ENCODE data around the gene NDUFB5.
"Not testable (repeated sequence)": the region's sequence is repeated elsewhere in the genome, so short reads cannot be mapped to it uniquely, and the experiment has no call there.

NDUFB5 gene

DNA sequence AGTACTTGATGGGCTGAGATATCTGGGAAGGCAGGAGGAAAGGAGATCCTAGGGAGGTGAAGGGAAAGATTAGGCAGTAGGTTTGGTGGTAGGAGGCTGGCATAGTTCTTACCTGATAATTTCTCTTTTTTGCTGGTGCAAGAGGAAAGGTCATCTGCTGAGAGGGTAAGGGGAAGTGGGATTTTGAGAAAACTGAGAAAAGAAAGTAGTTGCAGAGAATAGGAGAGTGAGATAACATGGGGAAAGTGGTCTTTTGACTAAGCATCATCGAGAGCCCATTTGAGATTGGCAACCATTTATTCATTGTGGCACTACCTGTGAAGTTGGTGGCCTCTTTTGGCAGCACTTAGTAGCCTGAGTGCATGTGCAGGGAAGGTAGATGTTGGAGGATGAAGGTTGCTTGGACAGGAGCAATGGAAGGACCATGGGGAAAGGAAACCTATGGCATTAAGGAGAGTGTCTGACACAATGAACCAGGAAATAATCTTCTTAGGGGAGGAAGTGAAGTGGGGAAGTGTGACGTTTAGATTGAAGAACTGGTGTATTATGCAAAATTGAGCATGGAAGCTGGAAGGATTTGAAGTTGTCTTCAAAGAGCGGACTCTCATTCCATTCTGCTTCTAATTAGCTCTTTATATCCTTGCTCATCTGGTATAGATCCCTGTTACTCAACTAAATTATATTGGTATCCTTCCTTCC is 26.3 kb downstream of the NDUFB5 start:
- no peak for DNase-seq (ENCODE audit: low read depth)

DNA sequence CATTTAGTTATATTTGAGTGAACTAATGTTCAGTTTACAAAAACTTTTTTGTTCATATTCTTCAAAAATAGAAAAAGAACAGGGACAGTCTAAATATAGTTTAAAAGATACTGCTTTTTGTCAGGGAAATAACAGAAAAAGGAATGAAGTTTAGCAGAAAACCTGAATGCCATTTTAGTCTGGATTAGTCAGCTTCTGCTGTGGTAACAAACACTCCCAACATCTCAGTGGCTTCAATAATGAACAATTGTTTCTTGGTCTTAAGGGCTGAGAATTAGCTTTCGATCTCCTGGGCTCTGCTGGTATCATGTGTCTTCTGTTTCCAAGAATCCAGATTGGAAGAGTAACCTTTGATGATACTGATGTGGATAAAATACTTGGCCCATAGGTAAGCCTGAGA is 35.9 kb downstream of the NDUFB5 start:
- no peak for DNase-seq (ENCODE audit: low read depth)

DNA sequence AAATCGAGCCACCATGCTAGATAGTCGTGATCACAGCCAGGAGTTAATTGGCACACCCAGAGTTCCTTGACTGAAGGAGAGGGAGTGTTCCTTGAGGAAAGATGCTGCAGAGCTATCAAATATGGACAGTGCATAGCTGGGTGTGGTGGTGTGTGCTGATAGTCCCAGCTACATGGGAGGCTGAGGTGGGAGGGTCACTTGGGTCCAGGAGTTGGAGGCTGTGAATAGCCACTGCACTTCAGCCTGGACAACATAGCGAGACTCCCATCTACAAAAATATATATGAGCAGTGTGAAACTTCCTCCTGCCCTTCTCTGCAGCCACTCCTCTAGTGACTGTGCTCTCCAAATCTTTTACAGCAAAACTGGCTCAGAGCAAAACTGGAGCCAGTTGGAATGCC is 38.3 kb downstream of the NDUFB5 start:
- no peak for DNase-seq (ENCODE audit: low read depth)

DNA sequence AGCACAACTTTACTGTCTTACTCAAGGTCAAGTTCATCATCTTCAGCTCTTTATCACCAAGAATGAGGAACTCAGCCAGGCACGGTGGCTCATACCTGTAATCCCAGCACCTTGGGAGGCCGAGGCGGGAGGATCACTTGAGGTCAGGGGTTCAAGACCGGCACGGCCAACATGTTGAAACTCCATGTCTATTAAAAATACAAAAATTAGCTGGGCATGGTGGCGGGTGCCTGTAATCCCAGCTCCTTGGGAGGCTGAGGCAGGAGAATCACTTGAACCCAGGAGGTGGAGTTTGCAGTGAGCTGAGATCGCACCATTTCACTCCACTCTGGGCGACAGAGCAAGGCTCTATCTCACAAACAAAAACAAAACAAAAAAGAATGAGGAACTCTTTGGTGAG is 39.2 kb downstream of the NDUFB5 start:
- not testable (repeated sequence) for DNase-seq (ENCODE audit: low read depth)

DNA sequence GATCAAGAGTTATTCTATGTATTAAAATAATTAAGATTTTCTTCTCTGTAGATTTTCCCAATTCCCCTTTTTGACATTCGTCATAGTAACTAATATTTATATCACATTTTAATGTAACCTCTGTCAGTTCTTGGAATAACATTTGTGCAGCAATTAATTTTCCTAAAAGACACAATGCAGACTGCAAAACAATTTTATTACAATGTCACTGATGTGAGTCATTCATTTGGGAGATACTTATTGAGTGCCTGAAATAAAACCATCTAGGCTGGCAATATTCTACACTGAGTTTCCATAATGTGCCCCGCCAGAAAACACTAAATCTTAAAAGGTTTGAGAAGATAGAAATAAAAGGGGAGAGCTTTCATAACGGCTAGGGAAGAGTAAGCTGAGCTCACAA is 41.6 kb downstream of the NDUFB5 start:
- no peak for DNase-seq (ENCODE audit: low read depth)

DNA sequence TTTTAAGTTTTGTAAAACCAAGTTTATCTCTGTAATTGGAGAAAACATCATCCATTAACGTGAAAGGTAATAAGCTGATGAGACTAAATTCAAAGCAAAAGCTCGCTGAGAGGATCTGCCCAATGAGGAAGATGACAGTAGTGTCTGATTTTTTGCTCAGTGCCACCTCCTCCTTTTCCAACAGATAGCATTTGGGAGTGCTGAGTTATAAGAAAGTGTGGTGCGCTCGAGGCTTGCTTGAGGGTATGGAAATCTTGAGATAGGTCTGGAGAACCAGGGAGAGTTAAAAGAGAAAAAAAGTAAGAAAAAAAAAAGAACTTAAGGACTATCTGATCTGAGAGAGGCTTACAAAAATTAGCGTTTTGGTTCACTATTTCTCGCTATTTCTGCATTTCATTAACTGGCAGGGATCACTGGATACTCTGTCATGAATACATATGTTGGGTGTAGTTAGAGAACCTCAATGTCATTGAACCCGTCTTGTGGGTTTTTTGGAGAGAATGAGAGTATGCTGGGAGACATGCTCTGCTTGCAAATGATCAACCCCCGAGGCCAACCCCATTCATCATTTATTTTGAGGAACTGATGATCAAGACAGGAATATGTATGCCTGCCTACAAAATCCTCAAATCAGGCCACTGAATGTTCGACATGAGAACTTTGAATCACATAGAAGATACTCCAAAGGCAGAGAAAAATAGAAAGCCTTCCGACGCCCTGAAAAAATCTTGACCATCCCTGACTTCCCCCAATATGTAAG is 47.3 kb downstream of the NDUFB5 start:
- DNase-seq (ENCODE audit: low read depth), result no peak

DNA sequence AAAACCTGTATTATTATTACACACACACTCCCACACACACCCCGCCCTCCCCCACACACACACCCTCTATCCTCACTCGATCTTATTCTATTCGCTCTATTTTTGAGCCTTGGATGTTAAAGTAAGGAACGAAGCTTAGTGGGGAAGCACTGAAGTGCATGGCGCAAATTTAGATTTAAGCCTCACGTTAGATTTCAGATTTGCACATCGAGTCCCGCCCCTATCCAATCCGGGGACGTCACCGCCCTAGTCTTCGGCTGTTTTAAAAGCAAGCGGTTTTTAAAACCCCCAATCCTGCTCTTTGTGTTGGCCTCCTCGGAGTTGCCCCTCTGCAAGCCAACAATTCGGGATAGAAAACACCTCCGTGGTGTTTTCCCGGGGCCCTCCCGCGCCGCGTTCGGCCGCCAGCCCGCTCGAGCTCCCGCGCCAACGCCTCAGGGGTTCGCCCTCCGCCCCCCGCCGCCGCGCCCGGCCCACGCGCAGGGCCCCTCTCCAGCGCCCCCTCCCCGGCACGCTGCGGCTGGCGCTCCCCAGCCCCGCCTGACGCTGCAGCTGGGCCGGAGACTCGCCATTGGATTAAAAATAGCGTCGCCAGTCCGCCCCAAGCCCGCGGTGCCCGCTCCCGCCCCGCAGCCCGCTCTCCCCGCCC is 48.0 kb downstream of the NDUFB5 start, which contains the start of gene USP13:
TSS of gene USP13 (plus strand) at position 594 of the 649 bp plus-strand sequence. CDS start 186 bp downstream, outside the sequence.
- peak; percentile 55 for DNase-seq (ENCODE audit: low read depth)

DNA sequence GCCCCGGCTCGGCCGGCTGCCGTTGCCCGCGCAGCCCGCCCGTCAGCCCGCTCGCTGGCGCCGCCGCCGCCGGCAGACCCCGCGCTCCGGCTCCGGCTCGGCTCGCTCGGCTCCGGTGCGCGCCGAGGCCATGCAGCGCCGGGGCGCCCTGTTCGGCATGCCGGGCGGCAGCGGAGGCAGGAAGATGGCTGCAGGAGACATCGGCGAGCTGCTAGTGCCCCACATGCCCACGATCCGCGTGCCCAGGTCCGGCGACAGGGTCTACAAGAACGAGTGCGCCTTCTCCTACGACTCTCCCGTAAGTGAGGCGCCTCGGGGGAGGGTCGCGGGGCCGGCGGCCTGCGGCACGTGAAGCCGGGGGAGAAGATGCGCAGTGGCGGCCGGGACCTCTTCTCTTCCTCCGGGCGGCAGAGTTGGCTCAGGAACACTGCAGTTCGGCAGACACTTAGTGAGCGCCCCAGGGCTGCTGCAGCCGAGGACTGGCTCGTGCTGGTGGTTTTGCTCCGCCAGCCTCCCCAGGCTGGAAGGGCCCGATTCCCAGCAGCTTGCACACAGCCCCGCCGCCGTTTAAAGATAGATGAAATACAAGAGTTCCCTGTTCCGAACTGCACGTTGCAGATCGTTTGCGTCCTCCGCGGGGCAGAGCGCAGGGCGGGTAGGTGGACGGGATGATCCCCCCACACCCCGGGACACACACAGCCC is 48.7 kb downstream of the NDUFB5 start:
- peak; percentile 24 for DNase-seq (ENCODE audit: low read depth)

DNA sequence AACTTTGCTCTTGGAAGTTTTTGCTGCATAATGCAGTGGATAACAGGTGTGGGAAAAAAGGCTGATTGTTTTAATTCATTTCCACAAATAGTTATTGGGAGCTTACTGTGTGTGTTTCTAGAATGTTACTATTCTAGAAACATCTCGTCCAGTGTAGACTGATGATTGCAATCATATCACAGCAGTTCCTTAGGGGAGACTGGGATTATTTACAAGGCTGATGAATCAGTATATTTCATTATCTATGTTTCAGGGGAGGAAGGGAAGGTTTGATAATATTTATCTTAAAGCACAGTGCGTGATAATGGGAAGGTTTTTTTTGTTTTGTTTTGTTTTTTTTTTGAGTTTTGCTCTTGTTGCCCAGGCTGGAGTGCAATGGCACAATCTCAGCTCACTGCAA is 50.6 kb downstream of the NDUFB5 start:
- DNase-seq (ENCODE audit: low read depth), result no peak

DNA sequence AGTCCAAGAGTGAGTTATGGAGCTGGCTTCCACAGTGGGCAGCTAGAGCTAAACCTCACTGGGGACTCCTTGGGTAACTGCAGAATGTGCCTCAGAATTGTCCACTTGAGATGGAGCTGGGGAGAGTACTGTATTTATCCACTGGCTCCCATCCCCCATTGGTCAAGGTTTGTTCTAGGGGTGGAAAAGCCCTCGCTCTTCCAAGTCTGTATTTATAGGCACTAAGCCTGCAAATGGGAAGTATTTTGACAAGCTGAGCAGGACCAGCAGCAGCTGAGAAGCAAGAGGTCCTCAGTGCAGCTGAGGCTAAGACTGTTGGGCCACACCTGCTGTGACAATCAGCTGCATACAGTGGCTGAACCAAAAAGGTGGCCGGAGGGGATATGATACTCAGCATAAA is 54.0 kb downstream of the NDUFB5 start:
- no peak for DNase-seq (ENCODE audit: low read depth)

DNA sequence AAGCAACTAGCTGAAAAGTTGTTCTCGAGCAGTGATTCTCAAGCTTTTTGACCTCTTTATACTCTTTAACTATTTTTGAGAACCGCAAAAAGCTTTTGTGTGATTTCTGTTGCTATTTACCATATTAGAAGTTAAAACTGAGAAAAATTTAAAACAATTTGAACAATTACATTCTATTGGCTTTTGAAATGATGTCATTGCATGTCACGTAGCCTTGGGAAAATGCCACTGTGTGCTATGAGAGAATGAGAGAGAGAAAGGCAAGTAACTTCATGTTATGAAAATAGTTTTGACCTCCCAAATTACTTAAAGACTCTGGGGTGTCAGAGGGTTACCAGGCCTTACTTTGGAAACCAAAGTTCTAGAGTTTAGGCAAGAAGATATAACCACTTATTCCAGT is 56.3 kb downstream of the NDUFB5 start:
- DNase-seq (ENCODE audit: low read depth), result no peak

DNA sequence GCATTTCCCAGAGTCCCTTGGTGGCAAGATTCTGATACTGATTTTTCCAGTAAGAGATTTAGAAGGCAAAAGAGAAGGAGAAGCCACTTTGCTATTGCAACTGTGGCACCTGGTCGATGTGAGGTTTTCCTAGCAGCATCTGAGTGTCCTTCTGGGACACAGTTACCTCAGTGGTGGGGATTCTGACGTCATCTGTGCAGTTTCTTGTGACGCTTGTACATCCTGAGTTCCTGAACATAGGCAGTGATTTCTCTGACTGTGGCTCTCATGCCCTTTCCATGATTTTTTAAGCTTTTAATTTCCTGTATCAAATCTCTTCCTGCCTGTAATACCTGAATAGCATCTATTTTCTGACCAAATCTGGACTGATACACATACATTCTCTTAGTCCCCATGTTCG is 57.2 kb downstream of the NDUFB5 start:
- no peak for DNase-seq (ENCODE audit: low read depth)

DNA sequence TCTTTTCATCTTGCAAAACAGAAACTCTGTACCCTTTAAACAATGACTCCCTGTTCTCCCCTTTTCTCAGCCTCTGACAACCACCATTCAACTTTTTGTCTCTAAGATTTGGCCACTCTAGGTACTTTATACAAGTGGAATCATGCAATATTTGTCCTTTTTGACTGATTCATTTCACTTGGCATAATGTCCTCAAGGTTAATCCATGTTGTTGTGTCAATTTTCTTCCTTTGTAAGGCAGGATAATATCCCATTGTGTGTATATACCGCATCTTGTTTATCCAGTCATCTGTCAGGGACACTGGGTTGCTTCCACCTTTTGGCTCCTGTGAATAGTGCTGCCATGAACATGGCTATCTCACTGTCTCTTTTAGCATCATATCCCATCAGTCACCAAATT is 58.5 kb downstream of the NDUFB5 start:
- no peak for DNase-seq (ENCODE audit: low read depth)

DNA sequence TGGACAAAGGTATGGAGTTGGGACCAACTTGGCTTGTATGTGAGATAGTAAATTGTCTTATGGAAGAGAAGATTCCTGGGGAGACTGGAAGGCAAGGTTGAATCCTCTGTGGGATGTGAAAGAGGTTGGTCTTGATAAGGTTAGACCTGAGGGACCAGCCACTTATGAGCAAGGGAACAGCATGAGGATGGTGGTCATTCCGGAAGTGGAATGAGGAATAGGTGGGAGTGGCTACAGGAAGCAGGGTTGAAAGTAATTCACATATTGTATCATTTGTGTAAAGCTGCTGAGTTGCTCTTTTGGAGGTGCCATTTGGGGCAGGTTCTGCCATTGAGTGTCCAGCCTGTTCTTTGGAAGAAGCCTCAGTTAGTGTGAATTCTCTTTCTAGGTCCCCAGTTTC is 61.4 kb downstream of the NDUFB5 start:
- no peak for DNase-seq (ENCODE audit: low read depth)

DNA sequence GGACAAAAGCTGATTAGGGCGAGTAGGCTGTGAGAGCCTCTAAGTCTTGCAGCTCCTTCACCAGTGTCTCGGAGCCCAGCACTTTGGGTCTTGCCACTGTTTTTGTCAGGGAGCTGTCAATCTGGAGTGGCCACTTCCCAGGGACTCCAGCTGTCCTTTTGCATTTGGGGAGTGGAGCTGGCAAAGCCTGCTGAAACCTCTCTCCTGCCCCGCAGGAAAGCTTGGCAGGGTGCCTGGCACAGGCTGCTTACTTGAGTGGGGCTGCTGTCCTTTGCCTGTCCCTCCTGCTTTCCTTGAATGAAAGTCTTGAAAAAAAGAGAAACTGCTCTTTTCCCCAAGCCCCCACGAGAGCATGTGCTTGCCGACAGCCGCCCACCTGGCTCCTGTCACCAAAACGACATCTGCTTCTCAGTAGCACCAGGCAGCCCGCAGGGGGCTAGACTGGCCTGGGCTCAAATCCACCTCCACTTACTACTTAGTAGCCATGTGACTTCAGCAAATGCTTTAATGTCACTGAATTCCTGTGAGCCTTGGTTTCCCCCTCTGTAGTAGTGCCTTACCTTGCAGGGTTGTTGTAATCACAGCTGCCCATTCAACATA is 61.9 kb downstream of the NDUFB5 start:
- DNase-seq (ENCODE audit: low read depth), result no peak

DNA sequence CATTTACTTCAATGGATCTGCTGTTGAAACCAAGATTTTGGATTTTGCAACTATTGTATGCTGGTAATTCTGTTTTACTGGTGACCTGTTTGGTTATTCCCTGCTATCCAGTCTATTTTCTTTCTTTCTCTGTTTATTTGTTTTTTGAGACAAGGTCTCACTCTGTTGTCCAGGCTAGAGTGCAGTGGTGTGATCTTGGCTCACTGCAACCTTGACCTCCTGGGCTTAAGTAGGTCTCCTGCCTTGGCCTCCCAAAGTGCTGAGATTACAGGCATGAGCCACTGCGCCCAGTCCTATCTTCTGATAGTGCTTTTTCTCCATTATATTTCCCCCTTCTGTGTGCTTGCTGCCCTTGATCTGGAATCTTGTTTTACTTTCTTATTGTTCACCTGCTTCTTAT is 63.8 kb downstream of the NDUFB5 start:
- DNase-seq (ENCODE audit: low read depth), result no peak

DNA sequence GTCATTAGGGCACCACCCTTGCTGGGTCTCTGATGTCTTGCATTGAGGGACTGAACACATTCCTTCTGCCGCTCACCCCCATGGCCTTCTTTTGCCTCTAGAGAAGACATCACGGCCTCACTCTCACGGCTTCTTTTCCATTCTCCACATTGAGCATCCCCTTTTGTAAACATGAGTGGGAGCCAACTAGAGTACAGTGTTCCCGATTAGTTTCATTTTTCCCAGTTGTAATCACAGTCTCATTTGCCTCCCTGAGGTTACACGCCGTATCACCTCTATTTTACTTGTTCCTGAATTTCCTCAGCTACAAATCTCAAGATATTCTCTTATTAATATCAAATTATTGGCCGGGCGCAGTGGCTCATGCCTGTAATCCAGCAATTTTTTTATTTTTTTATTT is 65.7 kb downstream of the NDUFB5 start:
- DNase-seq (ENCODE audit: low read depth), result no peak

DNA sequence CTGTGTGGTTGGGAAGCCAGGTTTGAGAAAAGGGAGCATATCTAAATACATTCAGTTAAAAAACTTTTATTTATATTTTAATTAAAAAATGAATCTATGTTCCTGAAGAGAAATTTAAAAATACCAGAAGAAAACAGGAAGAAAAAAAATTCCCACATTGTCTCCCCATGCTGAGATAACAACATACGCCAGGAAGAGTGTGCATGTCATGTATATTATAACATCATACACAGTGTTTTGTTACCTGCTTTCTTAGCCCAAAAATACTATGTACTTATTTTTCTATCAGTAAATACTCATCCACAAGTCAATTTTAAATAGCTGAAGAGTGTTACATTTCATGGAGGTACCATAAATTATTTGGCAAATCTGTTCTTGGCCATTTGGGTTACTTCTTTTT is 66.7 kb downstream of the NDUFB5 start:
- no peak for DNase-seq (ENCODE audit: low read depth)

DNA sequence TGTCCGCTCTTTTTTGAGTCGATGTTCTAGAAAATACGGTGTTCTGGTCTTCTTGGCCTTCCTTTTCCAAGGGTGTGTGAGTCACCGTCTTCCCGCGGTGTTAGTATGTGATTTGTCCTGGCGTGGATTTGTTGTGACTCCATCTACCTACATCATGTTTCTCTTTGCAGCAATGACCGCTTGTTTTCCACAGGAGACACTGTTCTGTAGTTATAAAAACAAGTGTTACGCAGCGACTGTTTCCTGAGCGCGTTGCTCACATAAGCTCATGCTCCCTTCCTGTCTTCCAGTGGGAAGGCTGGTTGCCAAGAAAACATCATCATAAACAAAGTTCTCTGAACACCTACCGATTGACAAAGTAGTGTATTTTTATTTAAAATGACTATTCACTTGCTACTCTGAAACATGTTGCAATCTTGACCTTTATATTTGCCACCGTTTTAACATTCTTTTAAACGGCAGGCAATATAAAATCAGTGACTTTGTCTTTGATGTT is 67.2 kb downstream of the NDUFB5 start:
- no peak for DNase-seq (ENCODE audit: low read depth)

DNA sequence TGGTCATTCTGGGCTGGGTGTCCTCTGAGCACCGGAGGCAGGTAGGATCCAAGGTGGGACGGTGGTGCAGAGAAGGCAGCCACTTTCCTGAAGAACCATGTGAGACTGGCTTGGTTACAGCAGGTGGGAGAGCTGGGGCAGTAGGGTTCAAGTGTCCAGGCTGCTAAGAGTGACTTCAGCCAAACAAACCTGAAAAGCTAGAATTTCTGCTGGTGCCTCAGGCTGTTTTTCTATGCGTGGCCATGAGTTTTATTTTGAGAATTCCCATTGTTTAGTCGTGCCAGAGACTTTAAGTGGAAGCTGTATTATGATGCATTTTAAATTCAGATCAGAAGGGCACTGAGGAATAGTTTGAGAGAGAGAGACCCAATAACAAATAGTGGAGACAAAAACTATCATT is 68.3 kb downstream of the NDUFB5 start:
- DNase-seq (ENCODE audit: low read depth), result no peak

DNA sequence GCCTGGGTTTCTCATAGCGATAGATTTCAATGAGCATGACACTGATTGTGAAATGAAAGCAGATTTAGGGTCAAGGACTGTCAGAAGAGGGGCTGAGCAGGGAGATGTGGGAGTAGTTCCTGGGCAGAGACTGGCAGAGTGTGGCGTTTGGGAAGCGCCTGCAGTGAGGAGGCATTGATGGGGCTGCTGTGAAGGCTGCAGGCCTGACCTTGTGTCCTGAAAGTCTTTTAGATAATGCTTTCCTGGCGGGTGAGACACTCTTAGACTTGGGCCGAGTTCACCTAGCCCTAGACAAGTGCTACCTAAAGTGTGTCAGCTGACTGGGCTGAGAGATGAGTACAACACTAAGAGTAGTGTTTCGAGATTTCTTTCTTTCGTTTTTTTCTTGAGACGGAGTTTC is 68.9 kb downstream of the NDUFB5 start:
- no peak for DNase-seq (ENCODE audit: low read depth)

DNA sequence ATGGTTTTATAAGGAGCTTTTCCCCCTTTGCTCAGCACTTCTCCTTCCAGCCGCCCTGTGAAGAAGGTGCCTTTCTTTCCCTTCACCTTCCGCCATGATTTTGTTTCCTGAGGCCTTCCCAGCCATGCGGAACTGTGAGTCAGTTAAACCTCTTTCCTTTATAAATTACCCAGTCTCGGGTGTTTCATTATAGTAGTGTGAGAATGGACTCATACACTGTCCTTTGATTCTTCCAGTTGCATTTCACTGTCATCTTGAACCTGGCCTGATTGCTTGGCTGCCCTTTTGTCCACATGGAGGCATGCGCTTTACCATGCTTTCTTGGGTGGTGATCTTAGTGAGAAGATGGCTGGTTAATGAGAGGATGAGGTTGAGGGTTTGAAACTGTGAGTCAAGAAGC is 71.5 kb downstream of the NDUFB5 start:
- no peak for DNase-seq (ENCODE audit: low read depth)
